GM12878 (cell line): ENCODE results near the gene L1CAM. TPM values are rescaled to one million over a fixed set of nuclear protein-coding genes. Genes with fewer than 3 reads are reported as not detected.

Experiments
- ATAC-seq: fragments of 200-7000 bp; cut with Tn5 transposase; 3 replicates; pipeline ENCODE4 v1.9.1; 2020; ENCODE audit warnings: mild to moderate bottlenecking, moderate library complexity
- BruUV-seq: library from RNA; stranded (reverse); fragments of 400-500 nt; replicated peaks from 2 replicates; lab custom pipeline; 2021; lab: Mats Ljungman, UMichigan
- CTCF ChIA-PET: fragments of 300-600 bp; sonication (Branson Sonifier 250); formaldehyde crosslinking; extraction: SDS; loops from one replicate; lab custom pipeline; 2021; ENCODE audit warnings: inconsistent platforms; lab: Yijun Ruan, JAX
- POLR2A ChIA-PET: fragments of 350-600 bp; formaldehyde crosslinking; extraction: SDS; loops from one replicate; lab custom pipeline; 2021; ENCODE audit warnings: inconsistent platforms; lab: Charles Lee
- RAD21 ChIA-PET: fragments of 300-600 bp; sonication (Branson Sonifier 250); formaldehyde crosslinking; loops from one replicate; lab custom pipeline; 2023; ENCODE audit warnings: antibody characterized with exemption; ENCODE audit not compliant: unreplicated experiment; lab: Charles Lee
- SMC1A ChIA-PET: fragments of 300-600 bp; sonication (Branson Sonifier 250); formaldehyde crosslinking; loops from one replicate; lab custom pipeline; 2023; ENCODE audit not compliant: unreplicated experiment, uncharacterized antibody; lab: Charles Lee
- DNase-seq: peaks from one replicate; pipeline ENCODE4 v3.0.0-alpha.2; 2011; ENCODE audit warnings: low read depth, low spot score
- FAIRE-seq: peaks from 3 replicates; lab custom pipeline; 2011; peaks lifted over from hg19 to GRCh38; lab: Jason Lieb, UNC
- H2AFZ ChIP-seq: 2 replicates; pipeline ENCODE4 v1.6.0; 2011; ENCODE audit warnings: low read depth, low read length, control low read depth; ENCODE audit not compliant: control insufficient read depth
- H3K27ac ChIP-seq: 2 replicates; pipeline ENCODE4 v1.5.1; 2011; ENCODE audit warnings: control low read depth; ENCODE audit not compliant: control insufficient read depth, insufficient read depth
- H3K27me3 ChIP-seq, 2 experiments: replicated peaks in 1 of 2; 2 replicates each; pipeline versions ENCODE4 v1.6.0 to v1.6.1; 2011; ENCODE audit warnings: low read length in 1 of 2; ENCODE audit not compliant: control insufficient read depth in 2 of 2, insufficient read depth in 2 of 2
- H3K36me3 ChIP-seq, 2 experiments: 2 replicates each; pipeline ENCODE4 v1.5.1; 2011; ENCODE audit warnings: low read length in 1 of 2; ENCODE audit not compliant: control insufficient read depth in 2 of 2, insufficient read depth in 2 of 2
- H3K4me1 ChIP-seq: 2 replicates; pipeline ENCODE4 v1.6.1; 2011; ENCODE audit warnings: mild to moderate bottlenecking, low read length, moderate library complexity, mixed read lengths; ENCODE audit not compliant: control insufficient read depth, insufficient read depth
- H3K4me2 ChIP-seq: 2 replicates; pipeline ENCODE4 v1.6.0; 2011; ENCODE audit warnings: control low read depth; ENCODE audit not compliant: control insufficient read depth, insufficient read depth
- H3K4me3 ChIP-seq: fragments of 200-600 bp; sonication (generic); 2 replicates; pipeline ENCODE4 v1.5.1; 2016
- H3K79me2 ChIP-seq: 2 replicates; pipeline ENCODE4 v1.6.0; 2011; ENCODE audit warnings: low read length; ENCODE audit not compliant: control insufficient read depth, insufficient read depth
- H3K9ac ChIP-seq: 2 replicates; pipeline ENCODE4 v1.8.0; 2011; ENCODE audit warnings: low read length, control low read depth, mixed read lengths; ENCODE audit not compliant: control insufficient read depth, insufficient read depth
- H3K9me3 ChIP-seq: replicated peaks from 3 replicates; pipeline ENCODE4 v1.5.1; 2011; ENCODE audit warnings: mild to moderate bottlenecking, low read length; ENCODE audit not compliant: control insufficient read depth, insufficient read depth
- H4K20me1 ChIP-seq: 2 replicates; pipeline ENCODE4 v1.6.0; 2011; ENCODE audit not compliant: control insufficient read depth, insufficient read depth
- BACH1 ChIP-seq: fragments of 450-650 bp; IDR thresholded peaks from 2 replicates; pipeline ENCODE4 v1.6.1; 2017; ENCODE audit warnings: mild to moderate bottlenecking, borderline replicate concordance
- CBX3 ChIP-seq: fragments of 200-600 bp; sonication (generic); IDR thresholded peaks from 2 replicates; pipeline ENCODE4 v1.6.1; 2016; ENCODE audit warnings: low read depth, borderline replicate concordance
- CBX5 ChIP-seq: sonication (generic); IDR thresholded peaks from 2 replicates; pipeline ENCODE4 v1.6.1; 2016; ENCODE audit warnings: low read depth, moderate library complexity, mild to moderate bottlenecking, inconsistent platforms
- MEF2B ChIP-seq: fragments of 450-650 bp; IDR thresholded peaks from 2 replicates; pipeline ENCODE4 v1.6.1; 2018; ENCODE audit warnings: mild to moderate bottlenecking, moderate library complexity; ENCODE audit not compliant: partially characterized antibody, poor library complexity, severe bottlenecking
- NBN ChIP-seq: fragments of 450-650 bp; IDR thresholded peaks from 2 replicates; pipeline ENCODE4 v1.6.1; 2016
- STAT3 ChIP-seq: IDR thresholded peaks from 2 replicates; pipeline ENCODE4 v1.6.1; 2011; ENCODE audit warnings: low read depth, low read length, improper control_type of control experiment
- ZNF24 ChIP-seq: fragments of 450-650 bp; IDR thresholded peaks from 2 replicates; pipeline ENCODE4 v1.6.1; 2017; ENCODE audit warnings: antibody characterized with exemption, mild to moderate bottlenecking
- WGBS: methylation state at CpG from one replicate; pipeline ENCODE4 v1.1.6; 2016; ENCODE audit warnings: low lambda C conversion rate; ENCODE audit not compliant: insufficient replicate concordance, insufficient coverage; ENCODE audit errors: missing lambda C conversion rate; 5-methylcytosine and 5-hydroxymethylcytosine counted together
- in situ Hi-C: fragments of 300-500 bp; cut with MboI; formaldehyde crosslinking; loops from 9 replicates; pipeline ENCODE4 v1.14.3; 2018; ENCODE audit warnings: mixed read lengths
- intact Hi-C: fragments of 100-400 bp; cut with micrococcal nuclease; formaldehyde crosslinking; loops from one replicate; pipeline ENCODE4 v1.14.2; 2022; ENCODE audit not compliant: unreplicated experiment
- polyA plus RNA-seq, 11 experiments: library from polyadenylated mRNA; depleted of rRNA in 4 of 11; unstranded in 6 of 11; stranded (reverse) in 5 of 11; fragments of >200 nt; fragmentation: Nextera tagmentation in 4 of 11; fragmentation: Illumina TruSeq in 1 of 11; extraction: Ambion mirVana in 4 of 11; extraction: Trizol in 1 of 11; gene quantifications; 1 replicate in 1 of 11; 2 replicates in 10 of 11; pipeline versions ENCODE4 v1.2.1 to v1.2.3, GENCODE V29; 2011 to 2016; ENCODE audit warnings: inconsistent platforms in 2 of 11, missing spikeins in 2 of 11, low read depth in 1 of 11
- total RNA-seq, 4 experiments: library from RNA; depleted of rRNA in 3 of 4; stranded (reverse); fragments of >200 nt in 3 of 4; fragmentation: Illumina TruSeq in 1 of 4; extraction: Trizol in 1 of 4; gene quantifications; 2 replicates each; pipeline versions ENCODE4 v1.2.1 to v1.2.3, GENCODE V29; 2013 to 2021
- TF ChIP-seq, protein P1 (sequence below): fragments of 450-650 bp; formaldehyde crosslinking; IDR thresholded peaks from 2 replicates; pipeline ENCODE4 v1.4.0; 2022; ENCODE audit warnings: mild to moderate bottlenecking, moderate library complexity
- TF ChIP-seq, protein P2 (sequence below): IDR thresholded peaks from 2 replicates; pipeline ENCODE4 v1.6.1; 2012; ENCODE audit warnings: improper control_type of control experiment, low read depth, low read length; ENCODE audit not compliant: insufficient replicate concordance
- TF ChIP-seq, protein P3 (sequence below): fragments of 450-650 bp; IDR thresholded peaks from 2 replicates; pipeline ENCODE4 v1.6.1; 2017; ENCODE audit warnings: mild to moderate bottlenecking, moderate library complexity

Gene L1CAM
- total and polyA plus RNA-seq, 10 of the 15 experiments (the other 5 are each of a cell fraction or from before 2014, with no cell fraction given), result 0.01 to 0.64 (median 0.09) TPM; not detected in 5

DNA sequence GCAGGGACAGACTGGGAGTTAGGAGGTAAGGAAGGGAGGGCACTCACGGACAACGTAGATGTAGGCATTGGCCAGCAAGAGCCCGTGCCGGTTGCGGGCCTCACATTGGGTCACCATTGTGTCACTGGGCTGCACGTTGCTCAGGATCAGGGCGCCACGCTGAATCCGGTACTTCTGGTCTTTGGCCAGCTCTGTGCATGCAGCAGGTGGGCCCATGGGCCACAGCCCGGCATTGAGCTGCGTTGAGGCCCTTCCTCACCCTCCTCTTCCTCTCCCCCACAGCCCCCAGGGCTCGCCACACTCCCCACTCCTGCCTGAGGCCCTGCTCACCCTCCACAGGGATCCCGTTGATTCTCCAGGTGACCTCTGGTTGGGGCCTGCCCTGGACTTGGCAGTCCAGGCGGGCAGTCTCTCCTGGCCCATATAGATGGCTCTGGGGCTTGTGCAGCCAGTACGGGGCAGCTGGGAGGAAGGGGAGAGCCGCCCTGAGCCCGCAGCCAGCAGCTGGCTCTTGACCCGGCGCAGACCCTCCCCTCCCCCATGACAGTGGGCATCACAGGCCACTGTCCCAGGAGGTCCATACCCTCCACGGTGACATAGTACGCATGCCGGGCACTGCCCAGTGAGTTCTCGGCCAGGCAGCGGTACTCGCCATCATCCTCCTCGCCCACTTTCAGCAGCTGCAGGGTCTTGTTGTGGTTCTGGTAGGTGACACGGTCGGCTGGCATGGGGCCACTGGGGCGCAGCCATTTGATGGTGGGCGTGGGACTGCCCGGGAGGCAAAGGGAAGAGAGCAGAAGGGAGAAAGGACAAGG is 16.3 kb downstream of the L1CAM start:
- 41% methylated on average over 27 of the region's 31 CpGs for WGBS
- FAIRE-seq (no peak), ATAC-seq (no peak), DNase-seq (no peak)
- CTCF ChIA-PET, result no interaction called here
- Histone ChIP-seq H3K4me3 (no peak overlapping the region), H2AFZ (no peak overlapping the region), H3K27me3 (peaks cover 2% of the 10 kb centered on the region in 2 experiments; a peak in 2 of 4 replicates), H3K9me3 (no peaks in the 10 kb centered on the region), H3K4me2 (no peak overlapping the region), H3K4me1 (no peaks in the 10 kb centered on the region), H3K9ac (no peak overlapping the region), H4K20me1 (no peaks in the 10 kb centered on the region), H3K36me3 (no peaks in the 10 kb centered on the region), H3K79me2 (no peaks in the 10 kb centered on the region), H3K27ac (no peak overlapping the region)
- RAD21 ChIA-PET, result no interaction called here
- SMC1A ChIA-PET, result no interaction called here
- in situ Hi-C loops (no loop called here), intact Hi-C loops (no loop called here)
- BruUV-seq, result no TSS peak
- POLR2A ChIA-PET, result no interaction called here
- TF ChIP-seq BACH1 (no peak), STAT3 (no peak), MEF2B (no peak), NBN (no peak), CBX5 (no peak), ZNF24 (no peak), CBX3 (no peak)
- TF ChIP-seq, protein P1, sequence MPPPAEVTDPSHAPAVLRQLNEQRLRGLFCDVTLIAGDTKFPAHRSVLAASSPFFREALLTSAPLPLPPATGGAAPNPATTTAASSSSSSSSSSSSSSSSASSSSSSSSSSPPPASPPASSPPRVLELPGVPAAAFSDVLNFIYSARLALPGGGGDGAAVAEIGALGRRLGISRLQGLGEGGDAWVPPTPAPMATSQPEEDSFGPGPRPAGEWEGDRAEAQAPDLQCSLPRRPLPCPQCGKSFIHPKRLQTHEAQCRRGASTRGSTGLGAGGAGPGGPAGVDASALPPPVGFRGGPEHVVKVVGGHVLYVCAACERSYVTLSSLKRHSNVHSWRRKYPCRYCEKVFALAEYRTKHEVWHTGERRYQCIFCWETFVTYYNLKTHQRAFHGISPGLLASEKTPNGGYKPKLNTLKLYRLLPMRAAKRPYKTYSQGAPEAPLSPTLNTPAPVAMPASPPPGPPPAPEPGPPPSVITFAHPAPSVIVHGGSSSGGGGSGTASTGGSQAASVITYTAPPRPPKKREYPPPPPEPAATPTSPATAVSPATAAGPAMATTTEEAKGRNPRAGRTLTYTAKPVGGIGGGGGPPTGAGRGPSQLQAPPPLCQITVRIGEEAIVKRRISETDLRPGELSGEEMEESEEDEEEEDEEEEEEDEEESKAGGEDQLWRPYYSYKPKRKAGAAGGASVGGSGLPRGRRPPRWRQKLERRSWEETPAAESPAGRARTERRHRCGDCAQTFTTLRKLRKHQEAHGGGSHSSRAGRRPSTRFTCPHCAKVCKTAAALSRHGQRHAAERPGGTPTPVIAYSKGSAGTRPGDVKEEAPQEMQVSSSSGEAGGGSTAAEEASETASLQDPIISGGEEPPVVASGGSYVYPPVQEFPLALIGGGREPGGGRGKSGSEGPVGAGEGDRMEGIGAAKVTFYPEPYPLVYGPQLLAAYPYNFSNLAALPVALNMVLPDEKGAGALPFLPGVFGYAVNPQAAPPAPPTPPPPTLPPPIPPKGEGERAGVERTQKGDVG (CRISPR knock-in tag), result no peak
- TF ChIP-seq, protein P2, sequence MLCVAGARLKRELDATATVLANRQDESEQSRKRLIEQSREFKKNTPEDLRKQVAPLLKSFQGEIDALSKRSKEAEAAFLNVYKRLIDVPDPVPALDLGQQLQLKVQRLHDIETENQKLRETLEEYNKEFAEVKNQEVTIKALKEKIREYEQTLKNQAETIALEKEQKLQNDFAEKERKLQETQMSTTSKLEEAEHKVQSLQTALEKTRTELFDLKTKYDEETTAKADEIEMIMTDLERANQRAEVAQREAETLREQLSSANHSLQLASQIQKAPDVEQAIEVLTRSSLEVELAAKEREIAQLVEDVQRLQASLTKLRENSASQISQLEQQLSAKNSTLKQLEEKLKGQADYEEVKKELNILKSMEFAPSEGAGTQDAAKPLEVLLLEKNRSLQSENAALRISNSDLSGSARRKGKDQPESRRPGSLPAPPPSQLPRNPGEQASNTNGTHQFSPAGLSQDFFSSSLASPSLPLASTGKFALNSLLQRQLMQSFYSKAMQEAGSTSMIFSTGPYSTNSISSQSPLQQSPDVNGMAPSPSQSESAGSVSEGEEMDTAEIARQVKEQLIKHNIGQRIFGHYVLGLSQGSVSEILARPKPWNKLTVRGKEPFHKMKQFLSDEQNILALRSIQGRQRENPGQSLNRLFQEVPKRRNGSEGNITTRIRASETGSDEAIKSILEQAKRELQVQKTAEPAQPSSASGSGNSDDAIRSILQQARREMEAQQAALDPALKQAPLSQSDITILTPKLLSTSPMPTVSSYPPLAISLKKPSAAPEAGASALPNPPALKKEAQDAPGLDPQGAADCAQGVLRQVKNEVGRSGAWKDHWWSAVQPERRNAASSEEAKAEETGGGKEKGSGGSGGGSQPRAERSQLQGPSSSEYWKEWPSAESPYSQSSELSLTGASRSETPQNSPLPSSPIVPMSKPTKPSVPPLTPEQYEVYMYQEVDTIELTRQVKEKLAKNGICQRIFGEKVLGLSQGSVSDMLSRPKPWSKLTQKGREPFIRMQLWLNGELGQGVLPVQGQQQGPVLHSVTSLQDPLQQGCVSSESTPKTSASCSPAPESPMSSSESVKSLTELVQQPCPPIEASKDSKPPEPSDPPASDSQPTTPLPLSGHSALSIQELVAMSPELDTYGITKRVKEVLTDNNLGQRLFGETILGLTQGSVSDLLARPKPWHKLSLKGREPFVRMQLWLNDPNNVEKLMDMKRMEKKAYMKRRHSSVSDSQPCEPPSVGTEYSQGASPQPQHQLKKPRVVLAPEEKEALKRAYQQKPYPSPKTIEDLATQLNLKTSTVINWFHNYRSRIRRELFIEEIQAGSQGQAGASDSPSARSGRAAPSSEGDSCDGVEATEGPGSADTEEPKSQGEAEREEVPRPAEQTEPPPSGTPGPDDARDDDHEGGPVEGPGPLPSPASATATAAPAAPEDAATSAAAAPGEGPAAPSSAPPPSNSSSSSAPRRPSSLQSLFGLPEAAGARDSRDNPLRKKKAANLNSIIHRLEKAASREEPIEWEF, result no peak
- TF ChIP-seq, protein P3, sequence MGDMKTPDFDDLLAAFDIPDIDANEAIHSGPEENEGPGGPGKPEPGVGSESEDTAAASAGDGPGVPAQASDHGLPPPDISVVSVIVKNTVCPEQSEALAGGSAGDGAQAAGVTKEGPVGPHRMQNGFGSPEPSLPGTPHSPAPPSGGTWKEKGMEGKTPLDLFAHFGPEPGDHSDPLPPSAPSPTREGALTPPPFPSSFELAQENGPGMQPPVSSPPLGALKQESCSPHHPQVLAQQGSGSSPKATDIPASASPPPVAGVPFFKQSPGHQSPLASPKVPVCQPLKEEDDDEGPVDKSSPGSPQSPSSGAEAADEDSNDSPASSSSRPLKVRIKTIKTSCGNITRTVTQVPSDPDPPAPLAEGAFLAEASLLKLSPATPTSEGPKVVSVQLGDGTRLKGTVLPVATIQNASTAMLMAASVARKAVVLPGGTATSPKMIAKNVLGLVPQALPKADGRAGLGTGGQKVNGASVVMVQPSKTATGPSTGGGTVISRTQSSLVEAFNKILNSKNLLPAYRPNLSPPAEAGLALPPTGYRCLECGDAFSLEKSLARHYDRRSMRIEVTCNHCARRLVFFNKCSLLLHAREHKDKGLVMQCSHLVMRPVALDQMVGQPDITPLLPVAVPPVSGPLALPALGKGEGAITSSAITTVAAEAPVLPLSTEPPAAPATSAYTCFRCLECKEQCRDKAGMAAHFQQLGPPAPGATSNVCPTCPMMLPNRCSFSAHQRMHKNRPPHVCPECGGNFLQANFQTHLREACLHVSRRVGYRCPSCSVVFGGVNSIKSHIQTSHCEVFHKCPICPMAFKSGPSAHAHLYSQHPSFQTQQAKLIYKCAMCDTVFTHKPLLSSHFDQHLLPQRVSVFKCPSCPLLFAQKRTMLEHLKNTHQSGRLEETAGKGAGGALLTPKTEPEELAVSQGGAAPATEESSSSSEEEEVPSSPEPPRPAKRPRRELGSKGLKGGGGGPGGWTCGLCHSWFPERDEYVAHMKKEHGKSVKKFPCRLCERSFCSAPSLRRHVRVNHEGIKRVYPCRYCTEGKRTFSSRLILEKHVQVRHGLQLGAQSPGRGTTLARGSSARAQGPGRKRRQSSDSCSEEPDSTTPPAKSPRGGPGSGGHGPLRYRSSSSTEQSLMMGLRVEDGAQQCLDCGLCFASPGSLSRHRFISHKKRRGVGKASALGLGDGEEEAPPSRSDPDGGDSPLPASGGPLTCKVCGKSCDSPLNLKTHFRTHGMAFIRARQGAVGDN, result no peak
